Nephron (organoid): Measurements from ENCODE around the gene ARL8B.
"Not testable (repeated sequence)": the region's sequence is repeated elsewhere in the genome, so short reads cannot be mapped to it uniquely, and the experiment has no call there.

ENCODE experiments used
- H3K27ac Mint-ChIP-seq, 3 experiments: 2 replicates each; pipeline ENCODE4 v1.8.0; 2020; ENCODE audit warnings: mixed read lengths in 3 of 3, mild to moderate bottlenecking in 2 of 3, moderate library complexity in 1 of 3
- H3K27me3 Mint-ChIP-seq: 2 replicates; pipeline ENCODE4 v1.8.0; 2021; ENCODE audit warnings: low read depth, mild to moderate bottlenecking, moderate library complexity, mixed read lengths
- H3K36me3 Mint-ChIP-seq: 2 replicates; pipeline ENCODE4 v1.8.0; 2020; ENCODE audit warnings: low read depth, mixed read lengths
- H3K4me1 Mint-ChIP-seq: 2 replicates; pipeline ENCODE4 v1.8.0; 2020; ENCODE audit warnings: mixed read lengths
- H3K4me3 Mint-ChIP-seq, 3 experiments: 2 replicates each; pipeline ENCODE4 v1.8.0; 2020; ENCODE audit warnings: mild to moderate bottlenecking in 3 of 3, mixed read lengths in 3 of 3, moderate library complexity in 2 of 3
- H3K9me3 Mint-ChIP-seq: 2 replicates; pipeline ENCODE4 v1.8.0; 2020; ENCODE audit warnings: mixed read lengths
- CTCF ChIP-seq, 3 experiments: fragments of 200-600 bp; sonication (generic); IDR thresholded peaks; one replicate each; pipeline ENCODE4 v1.5.0; 2021; ENCODE audit warnings: antibody characterized with exemption in 3 of 3; ENCODE audit not compliant: unreplicated experiment in 3 of 3

Gene ARL8B

GRCh38 chr3:5168110-5168509 is 46.0 kb downstream of the ARL8B start:
- H3K27me3 Mint-ChIP-seq, result no peaks in the 10 kb centered on the region
- no peak overlapping the region for H3K4me3 Mint-ChIP-seq
- TF ChIP-seq CTCF (IDR thresholded peaks at IDR 0.05; ENCODE audit: unreplicated experiment in 3 of 3), result no peak
- peaks cover 16% of the 10 kb centered on the region for H3K36me3 Mint-ChIP-seq
- no peak overlapping the region for H3K27ac Mint-ChIP-seq
- no peaks in the 10 kb centered on the region for H3K9me3 Mint-ChIP-seq
- H3K4me1 Mint-ChIP-seq, result peaks cover 6% of the 10 kb centered on the region

GRCh38 chr3:5169807-5170206 is 47.7 kb downstream of the ARL8B start:
- no peak for TF ChIP-seq CTCF (IDR thresholded peaks at IDR 0.05; ENCODE audit: unreplicated experiment in 3 of 3)
- Mint-ChIP-seq H3K4me3 (no peak overlapping the region), H3K27ac (no peak overlapping the region), H3K27me3 (no peaks in the 10 kb centered on the region), H3K9me3 (no peaks in the 10 kb centered on the region), H3K4me1 (peaks cover 6% of the 10 kb centered on the region), H3K36me3 (peaks cover 25% of the 10 kb centered on the region)

- Mint-ChIP-seq H3K36me3 (peaks cover 36% of the 10 kb centered on the region), H3K27ac (no peak overlapping the region), H3K27me3 (no peaks in the 10 kb centered on the region), H3K4me3 (no peak overlapping the region), H3K4me1 (peaks cover 6% of the 10 kb centered on the region), H3K9me3 (no peaks in the 10 kb centered on the region)
- TF ChIP-seq CTCF (IDR thresholded peaks at IDR 0.05; ENCODE audit: unreplicated experiment in 3 of 3), result no peak
Observed at GRCh38 chr3:5170975-5171374, 48.9 kb downstream of the ARL8B start.

- Mint-ChIP-seq H3K36me3 (peaks cover 36% of the 10 kb centered on the region), H3K4me1 (peaks cover 6% of the 10 kb centered on the region), H3K27me3 (no peaks in the 10 kb centered on the region), H3K27ac (no peak overlapping the region), H3K9me3 (no peaks in the 10 kb centered on the region), H3K4me3 (no peak overlapping the region)
- no peak for TF ChIP-seq CTCF (IDR thresholded peaks at IDR 0.05; ENCODE audit: unreplicated experiment in 3 of 3)
Observed at GRCh38 chr3:5172018-5172417, 49.9 kb downstream of the ARL8B start.

- not testable (repeated sequence) for H3K9me3 Mint-ChIP-seq, H3K27me3 Mint-ChIP-seq, H3K4me3 Mint-ChIP-seq, H3K27ac Mint-ChIP-seq, H3K4me1 Mint-ChIP-seq
- H3K36me3 Mint-ChIP-seq, result peaks cover 50% of the 10 kb centered on the region
Observed at GRCh38 chr3:5179036-5179435, 56.9 kb downstream of the ARL8B start.

GRCh38 chr3:5181469-5182141 is 59.5 kb downstream of the ARL8B start:
- H3K36me3 Mint-ChIP-seq, result peaks cover 37% of the 10 kb centered on the region
- no peaks in the 10 kb centered on the region for H3K27me3 Mint-ChIP-seq
- no peak overlapping the region for H3K4me3 Mint-ChIP-seq
- no peak for TF ChIP-seq CTCF (IDR thresholded peaks at IDR 0.05; ENCODE audit: unreplicated experiment in 3 of 3)
- H3K27ac Mint-ChIP-seq, result no peak overlapping the region
- H3K9me3 Mint-ChIP-seq, result no peaks in the 10 kb centered on the region
- H3K4me1 Mint-ChIP-seq, result peaks cover 5% of the 10 kb centered on the region

- Mint-ChIP-seq H3K36me3 (peaks cover 25% of the 10 kb centered on the region), H3K4me1 (peaks cover 16% of the 10 kb centered on the region)
- not testable (repeated sequence) for H3K27ac Mint-ChIP-seq, H3K9me3 Mint-ChIP-seq, H3K4me3 Mint-ChIP-seq, H3K27me3 Mint-ChIP-seq
Observed at GRCh38 chr3:5183714-5184113, 61.6 kb downstream of the ARL8B start.
